HepG2 (cell line): ENCODE data around the gene NAPG. TPM values are rescaled to one million over a fixed set of nuclear protein-coding genes. Genes with fewer than 3 reads are reported as not detected.

Experiments used
- ATAC-seq: fragments of 200-7000 bp; cut with Tn5 transposase; 3 replicates; pipeline ENCODE4 v1.9.1; 2020; ENCODE audit warnings: mild to moderate bottlenecking, moderate library complexity
- BruUV-seq: library from RNA; stranded (reverse); fragments of 400-500 nt; replicated peaks from 2 replicates; lab custom pipeline; 2021; lab: Mats Ljungman, UMichigan
- CTCF ChIA-PET: fragments of 300-600 bp; formaldehyde crosslinking; extraction: SDS; loops from one replicate; lab custom pipeline; 2021; ENCODE audit warnings: low total read pairs, inconsistent platforms, low intra/inter-chr PET ratio; lab: Yijun Ruan, JAX
- POLR2A ChIA-PET: fragments of 350-600 bp; sonication (Branson Sonifier 250); formaldehyde crosslinking; loops from one replicate; lab custom pipeline; 2020; ENCODE audit warnings: antibody characterized with exemption, inconsistent platforms; lab: Yijun Ruan, JAX
- DNase-seq: peaks from one replicate; pipeline ENCODE4 v3.0.0-alpha.2; 2015; ENCODE audit warnings: low spot score
- FAIRE-seq: peaks from 3 replicates; lab custom pipeline; 2011; peaks lifted over from hg19 to GRCh38; lab: Jason Lieb, UNC
- H2AFZ ChIP-seq: one replicate; pipeline ENCODE4 v1.6.1; 2011; ENCODE audit warnings: low read length, inconsistent platforms
- H3K27ac ChIP-seq: fragments of 300-600 bp; 3 replicates; pipeline ENCODE4 v1.8.0; 2011; ENCODE audit warnings: mixed run types, mild to moderate bottlenecking, mixed read lengths, low read length, inconsistent platforms; ENCODE audit not compliant: insufficient read depth; ENCODE audit errors: extremely low read length
- H3K27me3 ChIP-seq, 2 experiments: fragments of 200-600 bp in 1 of 2; 2 replicates in 1 of 2; 3 replicates in 1 of 2; pipeline versions ENCODE4 v1.6.0 to v1.8.0; 2011; ENCODE audit warnings: low read length in 2 of 2, mild to moderate bottlenecking in 2 of 2, moderate library complexity in 2 of 2, inconsistent platforms in 1 of 2; ENCODE audit not compliant: insufficient read depth in 2 of 2, control insufficient read depth in 1 of 2
- H3K36me3 ChIP-seq, 2 experiments: fragments of 200-600 bp in 1 of 2; replicated peaks in 1 of 2; 2 replicates in 1 of 2; 3 replicates in 1 of 2; pipeline versions ENCODE4 v1.5.1 to v1.8.0; 2011; ENCODE audit warnings: low read length in 2 of 2, inconsistent platforms in 1 of 2; ENCODE audit not compliant: insufficient read depth in 2 of 2, control insufficient read depth in 1 of 2
- H3K4me1 ChIP-seq: 2 replicates; pipeline ENCODE4 v1.5.1; 2012; ENCODE audit warnings: low read length, inconsistent platforms; ENCODE audit not compliant: insufficient read depth
- H3K4me2 ChIP-seq: 2 replicates; pipeline ENCODE4 v1.6.0; 2011; ENCODE audit warnings: low read depth, low read length, inconsistent platforms
- H3K4me3 ChIP-seq, 3 experiments: fragments of 200-600 bp in 1 of 3; sonication (generic), shearing (Covaris generic) in 1 of 3; replicated peaks in 1 of 3; 2 replicates each; pipeline ENCODE4 v1.5.1; 2011 to 2016; ENCODE audit warnings: low read length in 3 of 3, inconsistent platforms in 2 of 3, low read depth in 2 of 3, mild to moderate bottlenecking in 2 of 3, control low read depth in 1 of 3, mixed read lengths in 1 of 3; ENCODE audit not compliant: insufficient read depth in 1 of 3
- H3K79me2 ChIP-seq: one replicate; pipeline ENCODE4 v1.6.1; 2011; ENCODE audit warnings: low read length, inconsistent platforms; ENCODE audit not compliant: insufficient read depth
- H3K9ac ChIP-seq: 2 replicates; pipeline ENCODE4 v1.6.0; 2011; ENCODE audit warnings: mild to moderate bottlenecking, low read depth, low read length, inconsistent platforms; ENCODE audit not compliant: insufficient read depth
- H3K9me3 ChIP-seq: 2 replicates; pipeline ENCODE4 v1.5.1; 2012; ENCODE audit warnings: mild to moderate bottlenecking, low read length
- H4K20me1 ChIP-seq: 2 replicates; pipeline ENCODE4 v1.6.0; 2011; ENCODE audit warnings: inconsistent platforms, mild to moderate bottlenecking, low read length, moderate library complexity; ENCODE audit not compliant: insufficient read depth
- DMTF1 ChIP-seq: sonication (generic); formaldehyde crosslinking; IDR thresholded peaks from 2 replicates; pipeline ENCODE4 v1.4.0; 2020; ENCODE audit warnings: mild to moderate bottlenecking, missing genetic modification reagents
- GMEB2 ChIP-seq: IDR thresholded peaks from 2 replicates; pipeline ENCODE4 v1.6.1; 2016; ENCODE audit warnings: missing biosample characterization, missing genetic modification reagents, low read depth
- HIVEP1 ChIP-seq: sonication (generic); formaldehyde crosslinking; IDR thresholded peaks from 2 replicates; pipeline ENCODE4 v1.4.0; 2020; ENCODE audit warnings: mild to moderate bottlenecking, missing genetic modification reagents
- ISL2 ChIP-seq: sonication (generic); formaldehyde crosslinking; IDR thresholded peaks from 2 replicates; pipeline ENCODE4 v1.5.0; 2020; ENCODE audit warnings: missing genetic modification reagents
- NR2F6 ChIP-seq, 2 experiments: IDR thresholded peaks; 2 replicates each; pipeline ENCODE4 v1.6.1; 2016; ENCODE audit warnings: antibody characterized with exemption in 1 of 2, mild to moderate bottlenecking in 1 of 2
- SMC3 ChIP-seq: IDR thresholded peaks from 2 replicates; pipeline ENCODE4 v1.6.1; 2011; ENCODE audit warnings: low read length, improper control_type of control experiment
- TFDP2 ChIP-seq: sonication (generic); formaldehyde crosslinking; IDR thresholded peaks from 2 replicates; pipeline ENCODE4 v1.4.0; 2020; ENCODE audit warnings: missing genetic modification reagents
- ZKSCAN8 ChIP-seq: IDR thresholded peaks from 2 replicates; pipeline ENCODE4 v1.6.1; 2016; ENCODE audit warnings: borderline replicate concordance, missing genetic modification reagents, missing compliant biosample characterization
- ZNF552 ChIP-seq: sonication (generic); formaldehyde crosslinking; IDR thresholded peaks from 2 replicates; pipeline ENCODE4 v1.9.0; 2022; ENCODE audit warnings: missing genetic modification reagents, mild to moderate bottlenecking, borderline replicate concordance
- ZNF607 ChIP-seq: sonication (generic); formaldehyde crosslinking; IDR thresholded peaks from 2 replicates; pipeline ENCODE4 v1.5.1; 2020; ENCODE audit warnings: missing genetic modification reagents, mild to moderate bottlenecking, borderline replicate concordance
- WGBS: methylation state at CpG from one replicate; pipeline ENCODE4 v1.1.6; 2017; ENCODE audit warnings: low lambda C conversion rate; 5-methylcytosine and 5-hydroxymethylcytosine counted together
- in situ Hi-C: cut with HindIII; loops from 2 replicates; pipeline ENCODE4 v1.10.0; 2017; ENCODE audit warnings: low pct_unique_long_range_greater_than_20kb; ENCODE audit not compliant: extremely low pct_ligation_motif_present
- intact Hi-C: fragments of 100-400 bp; cut with micrococcal nuclease; formaldehyde crosslinking; loops from one replicate; pipeline ENCODE4 v1.10.0; 2022; ENCODE audit not compliant: unreplicated experiment
- polyA plus RNA-seq, 8 experiments: library from polyadenylated mRNA; depleted of rRNA in 3 of 8; stranded (reverse) in 7 of 8; unstranded in 1 of 8; fragments of >200 nt; fragmentation: Illumina TruSeq in 4 of 8; extraction: Trizol in 4 of 8; gene quantifications; 2 replicates each; pipeline versions ENCODE4 v1.2.1 to v1.2.3, GENCODE V29; 2011 to 2016; ENCODE audit warnings: low read depth in 4 of 8, missing spikeins in 1 of 8, mixed read lengths in 1 of 8; ENCODE audit not compliant: insufficient read depth in 1 of 8
- total RNA-seq, 5 experiments: library from RNA; depleted of rRNA; stranded (reverse); fragments of >200 nt; fragmentation: Illumina TruSeq; extraction: Trizol; gene quantifications; 2 replicates each; pipeline ENCODE4 v1.2.3, GENCODE V29; 2016; ENCODE audit warnings: low read depth in 1 of 5

Gene NAPG
- total and polyA plus RNA-seq, 2 of the 13 experiments (the other 11 are each of a cell fraction or from before 2014, with no cell fraction given), result 19.8 to 34.4 TPM

- Histone ChIP-seq H3K4me2 (no peak overlapping the region), H3K9me3 (no peaks in the 10 kb centered on the region), H4K20me1 (no peaks in the 10 kb centered on the region; the same call in 1 of the 2 replicates), H3K27ac (no peak overlapping the region), H3K4me3 (no peak overlapping the region), H3K27me3 (no peaks in the 10 kb centered on the region), H2AFZ (no peak overlapping the region), H3K9ac (no peak overlapping the region), H3K79me2 (peaks cover 9% of the 10 kb centered on the region), H3K4me1 (no peaks in the 10 kb centered on the region), H3K36me3 (peaks cover 3 to 31% of the 10 kb centered on the region in 2 experiments)
- ChIA-PET POLR2A (no interaction called here), CTCF (no interaction called here)
- BruUV-seq, result no TSS peak
- intact Hi-C loops, result no loop called here
- TF ChIP-seq ISL2 (no peak), NR2F6 (IDR thresholded peaks at IDR 0.05) (no peak), NR2F6 (CRISPR knock-in tag; IDR thresholded peaks at IDR 0.05) (no peak), ZKSCAN8 (CRISPR knock-in tag) (no peak), ZNF607 (CRISPR knock-in tag) (no peak), TFDP2 (CRISPR knock-in tag) (no peak), ZNF552 (CRISPR knock-in tag) (no peak), SMC3 (no peak), DMTF1 (CRISPR knock-in tag) (no peak), GMEB2 (CRISPR knock-in tag) (no peak), HIVEP1 (CRISPR knock-in tag) (no peak)
- 95% methylated on average over 2 of the region's 2 CpGs for WGBS
- ATAC-seq (no peak), FAIRE-seq (no peak), DNase-seq (no peak)
- in situ Hi-C loops, result no loop called here
Observed at GRCh38 chr18:10536280-10536679, 10.5 kb downstream of the NAPG start.
